Measurements from ENCODE around the gene NRG3. TPM values are rescaled to one million over a fixed set of nuclear protein-coding genes. Genes with fewer than 3 reads are reported as not detected.

Gene NRG3
- total RNA-seq, 1 experiment from 2014 or later = 0.08 TPM

GRCh38 chr10:82826132-82826531 is 951.1 kb downstream of the NRG3 start:
- no peaks in the 10 kb centered on the region for H3K36me3 ChIP-seq (ENCODE audit: control insufficient read depth, insufficient read depth, low read length)
- no peak overlapping the region for H3K27ac ChIP-seq (ENCODE audit: low read length)
- in situ Hi-C loops (cut with HindIII; ENCODE audit: low pct_unique_long_range_greater_than_20kb, low sequenced_read_pairs) = no loop called here
- no peak for DNase-seq (ENCODE audit: low read depth, low spot score)
- ChIA-PET POLR2A (no interaction called here), CTCF (no interaction called here)
- TF ChIP-seq REST (IDR thresholded peaks at IDR 0.05; ENCODE audit: insufficient read depth in 1 of 2, low read depth in 2 of 2, low read length in 1 of 2) (no peak), POLR2AphosphoS5 (IDR thresholded peaks at IDR 0.05; ENCODE audit: low read depth, low read length) (no peak), SIN3A (IDR thresholded peaks at IDR 0.05; ENCODE audit: borderline replicate concordance, insufficient read depth, low read depth, low read length) (no peak), TCF7L2 (IDR thresholded peaks at IDR 0.05; ENCODE audit: low read depth, low read length) (no peak), CTCF (IDR thresholded peaks at IDR 0.05) (no peak)
- BruUV-seq (replicated peaks) = no TSS peak
- intact Hi-C loops (cut with micrococcal nuclease; ENCODE audit: unreplicated experiment) = no loop called here
- no peak for ATAC-seq
- no peaks in the 10 kb centered on the region for H3K4me1 ChIP-seq (ENCODE audit: control insufficient read depth, insufficient read depth, low read length)
- H3K9me3 ChIP-seq (ENCODE audit: control insufficient read depth, insufficient read depth, low read depth, low read length) = no peaks in the 10 kb centered on the region
- H3K27me3 ChIP-seq (ENCODE audit: control insufficient read depth, insufficient read depth, low read length) = no peaks in the 10 kb centered on the region
- no peak overlapping the region for H3K4me3 ChIP-seq (ENCODE audit: low read depth in 2 of 2, low read length in 2 of 2)

GRCh38 chr10:82827901-82828300 is 952.9 kb downstream of the NRG3 start:
- ChIA-PET POLR2A (no interaction called here), CTCF (no interaction called here)
- Histone ChIP-seq H3K4me3 (ENCODE audit: low read depth in 2 of 2, low read length in 2 of 2) (no peak overlapping the region), H3K36me3 (ENCODE audit: control insufficient read depth, insufficient read depth, low read length) (no peaks in the 10 kb centered on the region), H3K27me3 (ENCODE audit: control insufficient read depth, insufficient read depth, low read length) (no peaks in the 10 kb centered on the region), H3K4me1 (ENCODE audit: control insufficient read depth, insufficient read depth, low read length) (no peaks in the 10 kb centered on the region), H3K27ac (ENCODE audit: low read length) (no peak overlapping the region), H3K9me3 (ENCODE audit: control insufficient read depth, insufficient read depth, low read depth, low read length) (no peaks in the 10 kb centered on the region)
- ATAC-seq (no peak), DNase-seq (ENCODE audit: low read depth, low spot score) (no peak)
- in situ Hi-C loops (cut with HindIII; ENCODE audit: low pct_unique_long_range_greater_than_20kb, low sequenced_read_pairs) (no loop called here), intact Hi-C loops (cut with micrococcal nuclease; ENCODE audit: unreplicated experiment) (no loop called here)
- no TSS peak for BruUV-seq (replicated peaks)
- TF ChIP-seq TCF7L2 (IDR thresholded peaks at IDR 0.05; ENCODE audit: low read depth, low read length) = no peak
- TF ChIP-seq POLR2AphosphoS5 (IDR thresholded peaks at IDR 0.05; ENCODE audit: low read depth, low read length) = no peak
- TF ChIP-seq CTCF (IDR thresholded peaks at IDR 0.05) = no peak
- TF ChIP-seq SIN3A (IDR thresholded peaks at IDR 0.05; ENCODE audit: borderline replicate concordance, insufficient read depth, low read depth, low read length) = no peak
- TF ChIP-seq REST (IDR thresholded peaks at IDR 0.05; ENCODE audit: insufficient read depth in 1 of 2, low read depth in 2 of 2, low read length in 1 of 2) = no peak

Measured in Panc1 (cell line).